Measurements from ENCODE around the gene MRPL40. TPM values are rescaled to one million over a fixed set of nuclear protein-coding genes. Genes with fewer than 3 reads are reported as not detected.

The MRPL40 gene
- polyA plus RNA-seq, 4 donors, result 25.2 to 33.5 (median 28.9) TPM

- FAIRE-seq, result no peak
Measured at GRCh38 chr22:19464975-19465374, 32.6 kb downstream of the MRPL40 start.

DNA sequence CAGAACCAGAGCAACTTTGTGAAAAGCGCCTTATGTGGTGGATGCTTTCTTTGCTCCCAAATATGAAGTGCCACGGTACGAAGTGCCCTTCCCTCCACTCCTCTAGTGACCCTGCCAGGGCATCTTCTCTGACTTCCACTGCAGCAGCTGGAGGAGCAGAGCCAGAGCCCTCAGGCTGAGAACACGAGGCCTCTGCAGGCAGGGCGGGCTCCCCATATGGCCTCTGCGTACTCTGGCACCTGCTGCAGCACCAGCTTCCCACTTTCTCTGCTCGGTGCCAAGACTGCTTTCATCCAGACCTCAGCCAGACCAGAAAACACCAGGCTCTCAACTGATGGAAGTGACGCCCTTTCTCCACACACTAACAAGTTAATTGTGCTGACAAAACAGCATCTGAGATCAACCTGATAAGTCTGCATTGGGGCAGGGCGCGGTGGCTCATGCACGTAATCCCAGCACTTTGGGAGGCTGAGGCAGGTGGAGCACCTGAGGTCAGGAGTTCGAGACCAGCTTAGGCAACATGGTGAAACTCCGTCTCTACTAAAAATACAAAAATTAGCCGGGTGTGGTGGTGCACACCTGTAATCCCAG lies 33.9 kb downstream of the MRPL40 start:
- Histone ChIP-seq H3K27me3 (ENCODE audit: control insufficient read depth in 3 of 3, insufficient read depth in 3 of 3, low read length in 3 of 3) (no peaks in the 10 kb centered on the region), H3K4me3 (ENCODE audit: low read depth in 1 of 3, low read length in 3 of 3) (no peak overlapping the region), H3K4me1 (ENCODE audit: control insufficient read depth in 3 of 3, insufficient read depth in 2 of 3, low read depth in 1 of 3, low read length in 2 of 3) (no peaks in the 10 kb centered on the region), H3K9me3 (ENCODE audit: control insufficient read depth in 2 of 2, insufficient read depth in 1 of 2, low read depth in 1 of 2, low read length in 1 of 2) (no peaks in the 10 kb centered on the region), H3K27ac (ENCODE audit: low read depth in 1 of 3, low read length in 2 of 3) (no peak overlapping the region), H3K36me3 (ENCODE audit: control insufficient read depth in 3 of 3, insufficient read depth in 2 of 3, low read depth in 1 of 3, low read length in 3 of 3) (peaks cover 9 to 65% (median 41%) of the 10 kb centered on the region in 3 donors)
- DNase-seq (no peak), FAIRE-seq (no peak)
- WGBS, 3 donors, result 87 to 93% (median 91%) methylated on average over 14 of the region's 14 CpGs

More at GRCh38 chr22:19464975-19465374, 32.6 kb downstream of the MRPL40 start:
- H3K4me1 ChIP-seq (ENCODE audit: control insufficient read depth in 3 of 3, insufficient read depth in 2 of 3, low read depth in 1 of 3, low read length in 2 of 3), result no peaks in the 10 kb centered on the region
- no peak overlapping the region for H3K27ac ChIP-seq (ENCODE audit: low read depth in 1 of 3, low read length in 2 of 3)
- no peak for DNase-seq
- H3K4me3 ChIP-seq (ENCODE audit: low read depth in 1 of 3, low read length in 3 of 3), result no peak overlapping the region
- H3K9me3 ChIP-seq (ENCODE audit: control insufficient read depth in 2 of 2, insufficient read depth in 1 of 2, low read depth in 1 of 2, low read length in 1 of 2), result no peaks in the 10 kb centered on the region
- no peaks in the 10 kb centered on the region for H3K27me3 ChIP-seq (ENCODE audit: control insufficient read depth in 3 of 3, insufficient read depth in 3 of 3, low read length in 3 of 3)
- 82 to 89% (median 83%) methylated on average over 4 of the region's 4 CpGs for WGBS, 3 donors
- H3K36me3 ChIP-seq (ENCODE audit: control insufficient read depth in 3 of 3, insufficient read depth in 2 of 3, low read depth in 1 of 3, low read length in 3 of 3), result peaks cover 9 to 60% (median 37%) of the 10 kb centered on the region in 3 donors

GRCh38 chr22:19466848-19467752 lies 34.8 kb downstream of the MRPL40 start:
- FAIRE-seq (no peak), DNase-seq (no peak)
- Histone ChIP-seq H3K4me1 (ENCODE audit: control insufficient read depth in 3 of 3, insufficient read depth in 2 of 3, low read depth in 1 of 3, low read length in 2 of 3) (no peaks in the 10 kb centered on the region), H3K4me3 (ENCODE audit: low read depth in 1 of 3, low read length in 3 of 3) (no peak overlapping the region), H3K27ac (ENCODE audit: low read depth in 1 of 3, low read length in 2 of 3) (no peak overlapping the region), H3K36me3 (ENCODE audit: control insufficient read depth in 3 of 3, insufficient read depth in 2 of 3, low read depth in 1 of 3, low read length in 3 of 3) (peaks cover 9 to 74% (median 41%) of the 10 kb centered on the region in 3 donors), H3K9me3 (ENCODE audit: control insufficient read depth in 2 of 2, insufficient read depth in 1 of 2, low read depth in 1 of 2, low read length in 1 of 2) (no peaks in the 10 kb centered on the region), H3K27me3 (ENCODE audit: control insufficient read depth in 3 of 3, insufficient read depth in 3 of 3, low read length in 3 of 3) (no peaks in the 10 kb centered on the region)
- WGBS, 3 donors, result 95 to 96% (median 95%) methylated on average over 9 of the region's 9 CpGs

GRCh38 chr22:19467912-19468311 lies 35.6 kb downstream of the MRPL40 start:
- no peak overlapping the region for H3K27ac ChIP-seq (ENCODE audit: low read depth in 1 of 3, low read length in 2 of 3)
- H3K27me3 ChIP-seq (ENCODE audit: control insufficient read depth in 3 of 3, insufficient read depth in 3 of 3, low read length in 3 of 3), result no peaks in the 10 kb centered on the region
- H3K36me3 ChIP-seq (ENCODE audit: control insufficient read depth in 3 of 3, insufficient read depth in 2 of 3, low read depth in 1 of 3, low read length in 3 of 3), result peaks cover 15 to 78% (median 41%) of the 10 kb centered on the region in 3 donors
- DNase-seq (no peak), FAIRE-seq (no peak)
- no peak overlapping the region for H3K4me3 ChIP-seq (ENCODE audit: low read depth in 1 of 3, low read length in 3 of 3)
- WGBS, 3 donors, result 93 to 100% (median 98%) methylated on average over 6 of the region's 6 CpGs
- H3K9me3 ChIP-seq (ENCODE audit: control insufficient read depth in 2 of 2, insufficient read depth in 1 of 2, low read depth in 1 of 2, low read length in 1 of 2), result no peaks in the 10 kb centered on the region
- no peaks in the 10 kb centered on the region for H3K4me1 ChIP-seq (ENCODE audit: control insufficient read depth in 3 of 3, insufficient read depth in 2 of 3, low read depth in 1 of 3, low read length in 2 of 3)

- FAIRE-seq, result no peak
- Histone ChIP-seq H3K36me3 (ENCODE audit: control insufficient read depth in 3 of 3, insufficient read depth in 2 of 3, low read depth in 1 of 3, low read length in 3 of 3) (peaks cover 23 to 88% (median 46%) of the 10 kb centered on the region in 3 donors), H3K9me3 (ENCODE audit: control insufficient read depth in 2 of 2, insufficient read depth in 1 of 2, low read depth in 1 of 2, low read length in 1 of 2) (no peaks in the 10 kb centered on the region), H3K4me1 (ENCODE audit: control insufficient read depth in 3 of 3, insufficient read depth in 2 of 3, low read depth in 1 of 3, low read length in 2 of 3) (no peaks in the 10 kb centered on the region), H3K4me3 (ENCODE audit: low read depth in 1 of 3, low read length in 3 of 3) (no peak overlapping the region), H3K27ac (ENCODE audit: low read depth in 1 of 3, low read length in 2 of 3) (no peak overlapping the region), H3K27me3 (ENCODE audit: control insufficient read depth in 3 of 3, insufficient read depth in 3 of 3, low read length in 3 of 3) (no peaks in the 10 kb centered on the region)
- 94 to 97% (median 96%) methylated on average over 7 of the region's 7 CpGs for WGBS, 3 donors
- DNase-seq, result no peak
Measured at GRCh38 chr22:19469421-19469820, 37.1 kb downstream of the MRPL40 start.

GRCh38 chr22:19470010-19470409 lies 37.7 kb downstream of the MRPL40 start:
- peaks cover 28 to 89% (median 41%) of the 10 kb centered on the region in 3 donors for H3K36me3 ChIP-seq (ENCODE audit: control insufficient read depth in 3 of 3, insufficient read depth in 2 of 3, low read depth in 1 of 3, low read length in 3 of 3)
- FAIRE-seq, result no peak
- no peak overlapping the region for H3K27ac ChIP-seq (ENCODE audit: low read depth in 1 of 3, low read length in 2 of 3)
- no peaks in the 10 kb centered on the region for H3K4me1 ChIP-seq (ENCODE audit: control insufficient read depth in 3 of 3, insufficient read depth in 2 of 3, low read depth in 1 of 3, low read length in 2 of 3)
- H3K27me3 ChIP-seq (ENCODE audit: control insufficient read depth in 3 of 3, insufficient read depth in 3 of 3, low read length in 3 of 3), result no peaks in the 10 kb centered on the region
- 92 to 98% (median 95%) methylated on average over 2 of the region's 2 CpGs for WGBS, 3 donors
- no peak for DNase-seq
- no peak overlapping the region for H3K4me3 ChIP-seq (ENCODE audit: low read depth in 1 of 3, low read length in 3 of 3)
- H3K9me3 ChIP-seq (ENCODE audit: control insufficient read depth in 2 of 2, insufficient read depth in 1 of 2, low read depth in 1 of 2, low read length in 1 of 2), result no peaks in the 10 kb centered on the region

GRCh38 chr22:19471572-19471971 lies 39.2 kb downstream of the MRPL40 start:
- no peak for FAIRE-seq

DNA sequence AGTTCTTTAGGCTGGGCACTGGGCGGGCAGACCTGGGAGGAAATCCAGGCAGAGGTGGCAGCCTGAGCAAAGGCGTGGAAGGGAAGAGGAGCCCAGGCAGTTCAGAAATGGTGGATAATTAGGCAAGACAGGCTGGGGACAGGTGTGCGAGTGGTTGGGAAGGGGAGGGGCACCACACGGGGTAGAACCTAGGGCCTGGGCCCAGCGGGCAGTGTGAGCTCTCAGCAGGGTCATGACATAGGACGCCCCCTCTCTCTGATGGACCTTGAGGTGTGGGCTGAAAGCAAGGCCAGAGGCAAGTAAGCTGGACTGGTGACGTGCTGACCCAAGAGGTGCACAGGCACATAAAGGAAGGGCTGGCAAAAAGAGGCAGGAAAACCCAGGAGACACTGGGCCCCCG lies 39.9 kb downstream of the MRPL40 start:
- H3K9me3 ChIP-seq (ENCODE audit: control insufficient read depth in 2 of 2, insufficient read depth in 1 of 2, low read depth in 1 of 2, low read length in 1 of 2), result no peaks in the 10 kb centered on the region
- WGBS, 3 donors, result 93 to 95% (median 94%) methylated on average over 8 of the region's 8 CpGs
- FAIRE-seq, result no peak
- H3K4me1 ChIP-seq (ENCODE audit: control insufficient read depth in 3 of 3, insufficient read depth in 2 of 3, low read depth in 1 of 3, low read length in 2 of 3), result no peaks in the 10 kb centered on the region
- no peaks in the 10 kb centered on the region for H3K27me3 ChIP-seq (ENCODE audit: control insufficient read depth in 3 of 3, insufficient read depth in 3 of 3, low read length in 3 of 3)
- DNase-seq, result no peak
- no peak overlapping the region for H3K4me3 ChIP-seq (ENCODE audit: low read depth in 1 of 3, low read length in 3 of 3)
- no peak overlapping the region for H3K27ac ChIP-seq (ENCODE audit: low read depth in 1 of 3, low read length in 2 of 3)
- peaks cover 23 to 77% (median 30%) of the 10 kb centered on the region in 3 donors for H3K36me3 ChIP-seq (ENCODE audit: control insufficient read depth in 3 of 3, insufficient read depth in 2 of 3, low read depth in 1 of 3, low read length in 3 of 3)

More at GRCh38 chr22:19471572-19471971, 39.2 kb downstream of the MRPL40 start:
- DNase-seq, result no peak
- Histone ChIP-seq H3K27ac (ENCODE audit: low read depth in 1 of 3, low read length in 2 of 3) (no peak overlapping the region), H3K4me1 (ENCODE audit: control insufficient read depth in 3 of 3, insufficient read depth in 2 of 3, low read depth in 1 of 3, low read length in 2 of 3) (no peaks in the 10 kb centered on the region), H3K27me3 (ENCODE audit: control insufficient read depth in 3 of 3, insufficient read depth in 3 of 3, low read length in 3 of 3) (no peaks in the 10 kb centered on the region), H3K36me3 (ENCODE audit: control insufficient read depth in 3 of 3, insufficient read depth in 2 of 3, low read depth in 1 of 3, low read length in 3 of 3) (peaks cover 23 to 83% (median 35%) of the 10 kb centered on the region in 3 donors), H3K4me3 (ENCODE audit: low read depth in 1 of 3, low read length in 3 of 3) (no peak overlapping the region), H3K9me3 (ENCODE audit: control insufficient read depth in 2 of 2, insufficient read depth in 1 of 2, low read depth in 1 of 2, low read length in 1 of 2) (no peaks in the 10 kb centered on the region)
- WGBS, 3 donors, result 90 to 96% (median 91%) methylated on average over 11 of the region's 11 CpGs

All from small intestine (tissue), 7 donors.